ENCODE measurements around the gene SYT12.
A peak's percentile ranks its signal among the peaks of the same experiment; 100 is the strongest.

The SYT12 gene

GRCh38 chr11:67045314-67045713, 22.4 kb downstream of the SYT12 start:
- Histone ChIP-seq H3K27ac (ENCODE audit: low read depth, low read length, severe bottlenecking) (no peak overlapping the region), H3K9me3 (ENCODE audit: control insufficient read depth, low read length) (no peaks in the 10 kb centered on the region), H3K4me3 (ENCODE audit: extremely low read depth, insufficient read depth, low read length, poor library complexity, severe bottlenecking) (no peak overlapping the region), H3K36me3 (ENCODE audit: control insufficient read depth, insufficient read depth, low read length) (no peaks in the 10 kb centered on the region), H3K4me1 (ENCODE audit: control insufficient read depth, insufficient read depth, low read length, poor library complexity, severe bottlenecking) (no peaks in the 10 kb centered on the region)
- WGBS, 2 experiments (ENCODE audit: insufficient coverage in 2 of 2) = 85 to 86% methylated on average over 13 to 14 of the region's 14 CpGs

DNA sequence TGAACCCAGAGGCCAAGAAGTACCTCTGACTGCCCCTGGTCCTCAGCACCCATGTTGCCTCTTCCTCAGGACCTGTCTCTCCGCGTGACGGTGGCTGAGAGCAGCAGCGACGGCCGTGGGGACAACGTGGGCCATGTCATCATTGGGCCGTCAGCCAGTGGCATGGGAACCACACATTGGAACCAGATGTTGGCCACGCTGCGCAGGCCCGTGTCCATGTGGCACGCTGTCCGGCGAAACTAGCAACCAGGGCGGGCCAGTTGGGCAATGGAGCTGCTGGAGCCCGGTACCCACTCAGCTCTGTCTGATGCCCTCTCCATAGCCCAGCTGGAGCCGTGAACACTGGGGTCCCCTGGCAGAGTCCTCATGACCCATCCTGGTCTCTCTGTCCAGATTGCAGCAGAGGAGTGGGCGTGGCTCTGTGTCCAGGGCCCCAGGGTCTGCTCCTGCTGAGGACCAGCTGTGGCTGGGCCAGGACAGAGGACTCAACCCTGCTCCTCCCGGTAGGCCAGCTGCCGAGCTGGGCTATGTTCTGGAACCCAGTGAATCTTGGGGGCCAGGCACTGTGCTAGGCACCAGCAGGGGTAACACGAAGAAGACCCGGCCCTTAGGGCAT, 25.7 kb downstream of the SYT12 start:
- Histone ChIP-seq H3K4me3 (ENCODE audit: extremely low read depth, insufficient read depth, low read length, poor library complexity, severe bottlenecking) (no peak overlapping the region), H3K36me3 (ENCODE audit: control insufficient read depth, insufficient read depth, low read length) (no peaks in the 10 kb centered on the region), H3K4me1 (ENCODE audit: control insufficient read depth, insufficient read depth, low read length, poor library complexity, severe bottlenecking) (no peaks in the 10 kb centered on the region), H3K27ac (ENCODE audit: low read depth, low read length, severe bottlenecking) (no peak overlapping the region), H3K9me3 (ENCODE audit: control insufficient read depth, low read length) (no peaks in the 10 kb centered on the region)
- WGBS, 2 experiments (ENCODE audit: insufficient coverage in 2 of 2) = 95 to 97% methylated on average over 21 to 22 of the region's 22 CpGs

DNA sequence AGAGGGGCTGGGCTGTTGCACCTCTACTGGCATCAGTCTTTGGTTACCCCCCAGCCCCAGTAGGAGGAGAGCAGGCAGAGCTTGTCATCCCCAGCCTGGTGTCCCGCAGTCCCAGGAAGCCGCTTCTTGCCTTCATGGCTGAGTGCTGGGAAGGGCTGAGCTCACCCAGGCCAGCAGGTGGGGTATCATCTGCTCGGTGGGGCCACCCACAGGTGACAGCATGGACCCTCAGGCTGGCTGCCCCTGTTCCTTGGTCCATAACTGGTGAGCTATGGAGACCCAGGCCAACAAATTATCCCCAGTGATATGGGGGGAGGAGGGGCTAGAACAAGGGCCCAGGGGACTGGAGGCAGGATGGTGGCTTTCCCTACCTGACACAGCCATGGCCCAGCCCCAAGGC, 27.2 kb downstream of the SYT12 start:
- WGBS, 2 experiments (ENCODE audit: insufficient coverage in 2 of 2) = 87 to 88% methylated on average over 3 of the region's 3 CpGs
- Histone ChIP-seq H3K9me3 (ENCODE audit: control insufficient read depth, low read length) (no peaks in the 10 kb centered on the region), H3K27ac (ENCODE audit: low read depth, low read length, severe bottlenecking) (no peak overlapping the region), H3K4me1 (ENCODE audit: control insufficient read depth, insufficient read depth, low read length, poor library complexity, severe bottlenecking) (peaks cover 12% of the 10 kb centered on the region), H3K36me3 (ENCODE audit: control insufficient read depth, insufficient read depth, low read length) (no peaks in the 10 kb centered on the region), H3K4me3 (ENCODE audit: extremely low read depth, insufficient read depth, low read length, poor library complexity, severe bottlenecking) (no peak overlapping the region)

DNA sequence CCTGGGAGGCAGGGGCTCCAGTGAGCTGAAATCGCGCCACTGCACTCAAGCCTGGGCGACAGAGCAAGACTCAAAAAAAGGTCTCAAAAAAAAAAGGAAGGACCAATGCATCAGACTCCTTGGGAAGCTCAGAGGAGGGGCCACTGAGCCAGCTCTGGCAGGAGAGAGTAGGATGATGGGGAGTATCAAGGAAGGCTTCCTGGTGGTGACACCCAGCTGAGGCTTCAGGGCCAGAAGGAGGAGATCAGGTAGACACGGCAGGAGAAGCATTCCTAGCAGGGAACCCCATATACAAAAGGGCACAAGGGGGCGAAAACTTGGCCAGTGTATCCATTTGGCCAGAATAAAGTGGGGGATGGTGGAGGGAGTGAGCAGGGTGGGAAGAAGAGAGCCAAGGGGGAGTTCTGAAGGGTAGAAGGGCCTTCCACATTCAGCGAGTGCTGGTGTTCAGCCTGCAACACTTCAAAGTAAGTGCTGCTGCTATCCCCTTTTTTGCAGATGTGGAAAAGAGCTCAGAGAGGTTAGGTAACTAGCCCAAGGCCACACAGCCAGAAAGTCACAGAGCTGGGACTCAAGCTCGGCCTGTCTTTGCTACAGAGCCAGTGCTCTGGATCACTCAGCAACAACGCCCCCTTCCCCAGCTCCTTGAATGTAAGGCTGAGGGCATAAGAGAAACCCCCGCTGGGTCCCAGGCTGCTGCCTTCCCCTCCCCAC, 28.4 kb downstream of the SYT12 start:
- WGBS, 2 experiments (ENCODE audit: insufficient coverage in 2 of 2) = 85 to 98% methylated on average over 6 of the region's 9 CpGs
- no peaks in the 10 kb centered on the region for H3K9me3 ChIP-seq (ENCODE audit: control insufficient read depth, low read length)
- no peaks in the 10 kb centered on the region for H3K36me3 ChIP-seq (ENCODE audit: control insufficient read depth, insufficient read depth, low read length)
- H3K27ac ChIP-seq (ENCODE audit: low read depth, low read length, severe bottlenecking) = no peak overlapping the region
- H3K4me3 ChIP-seq (ENCODE audit: extremely low read depth, insufficient read depth, low read length, poor library complexity, severe bottlenecking) = no peak overlapping the region
- H3K4me1 ChIP-seq (ENCODE audit: control insufficient read depth, insufficient read depth, low read length, poor library complexity, severe bottlenecking) = peaks cover 23% of the 10 kb centered on the region

DNA sequence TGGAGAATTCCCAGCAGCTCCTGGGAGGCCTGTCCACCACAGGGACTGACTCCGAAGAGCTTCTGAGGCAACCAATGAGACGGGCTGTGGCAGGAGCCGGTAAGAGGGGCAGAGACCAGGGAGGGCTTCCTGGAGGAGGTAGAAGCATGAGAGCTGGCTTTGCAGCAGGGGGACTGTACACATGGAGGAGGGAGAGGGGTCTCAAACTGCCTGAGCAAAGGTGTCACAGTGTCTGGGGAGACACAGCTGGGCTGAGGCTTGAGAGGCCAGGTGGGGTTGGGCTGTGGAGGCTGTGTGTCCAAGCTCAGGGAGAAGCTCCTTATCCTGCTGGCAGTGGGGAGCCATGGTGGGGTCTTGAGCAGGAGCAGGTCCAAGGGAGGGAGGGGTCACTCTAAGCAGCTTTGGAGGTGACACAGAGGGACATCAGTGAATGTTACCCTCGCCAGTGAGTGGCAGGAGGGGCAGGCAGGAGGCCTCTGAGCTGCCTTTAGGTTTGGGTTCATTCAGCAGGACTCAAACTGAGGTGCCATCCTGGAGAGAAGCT, 29.1 kb downstream of the SYT12 start:
- no peak overlapping the region for H3K27ac ChIP-seq (ENCODE audit: low read depth, low read length, severe bottlenecking)
- 72 to 94% methylated on average over 4 of the region's 4 CpGs for WGBS, 2 experiments (ENCODE audit: insufficient coverage in 2 of 2)
- H3K36me3 ChIP-seq (ENCODE audit: control insufficient read depth, insufficient read depth, low read length) = no peaks in the 10 kb centered on the region
- H3K4me1 ChIP-seq (ENCODE audit: control insufficient read depth, insufficient read depth, low read length, poor library complexity, severe bottlenecking) = peaks cover 23% of the 10 kb centered on the region
- no peaks in the 10 kb centered on the region for H3K9me3 ChIP-seq (ENCODE audit: control insufficient read depth, low read length)
- no peak overlapping the region for H3K4me3 ChIP-seq (ENCODE audit: extremely low read depth, insufficient read depth, low read length, poor library complexity, severe bottlenecking)

- H3K4me1 ChIP-seq (ENCODE audit: control insufficient read depth, insufficient read depth, low read length, poor library complexity, severe bottlenecking) = peaks cover 23% of the 10 kb centered on the region
- H3K27ac ChIP-seq (ENCODE audit: low read depth, low read length, severe bottlenecking) = no peak overlapping the region
- H3K4me3 ChIP-seq (ENCODE audit: extremely low read depth, insufficient read depth, low read length, poor library complexity, severe bottlenecking) = no peak overlapping the region
- H3K36me3 ChIP-seq (ENCODE audit: control insufficient read depth, insufficient read depth, low read length) = no peaks in the 10 kb centered on the region
- no peaks in the 10 kb centered on the region for H3K9me3 ChIP-seq (ENCODE audit: control insufficient read depth, low read length)
- 92 to 100% methylated on average over 5 of the region's 5 CpGs for WGBS, 2 experiments (ENCODE audit: insufficient coverage in 2 of 2)
Measured at GRCh38 chr11:67052891-67053290, 30.0 kb downstream of the SYT12 start.

GRCh38 chr11:67053896-67054329, 31.0 kb downstream of the SYT12 start:
- H3K27ac ChIP-seq (ENCODE audit: low read depth, low read length, severe bottlenecking) = peak overlapping the region; percentile 69
- 35 to 37% methylated on average over 7 of the region's 7 CpGs for WGBS, 2 experiments (ENCODE audit: insufficient coverage in 2 of 2)
- H3K9me3 ChIP-seq (ENCODE audit: control insufficient read depth, low read length) = no peaks in the 10 kb centered on the region
- no peaks in the 10 kb centered on the region for H3K36me3 ChIP-seq (ENCODE audit: control insufficient read depth, insufficient read depth, low read length)
- H3K4me3 ChIP-seq (ENCODE audit: extremely low read depth, insufficient read depth, low read length, poor library complexity, severe bottlenecking) = no peak overlapping the region
- H3K4me1 ChIP-seq (ENCODE audit: control insufficient read depth, insufficient read depth, low read length, poor library complexity, severe bottlenecking) = peaks cover 23% of the 10 kb centered on the region

DNA sequence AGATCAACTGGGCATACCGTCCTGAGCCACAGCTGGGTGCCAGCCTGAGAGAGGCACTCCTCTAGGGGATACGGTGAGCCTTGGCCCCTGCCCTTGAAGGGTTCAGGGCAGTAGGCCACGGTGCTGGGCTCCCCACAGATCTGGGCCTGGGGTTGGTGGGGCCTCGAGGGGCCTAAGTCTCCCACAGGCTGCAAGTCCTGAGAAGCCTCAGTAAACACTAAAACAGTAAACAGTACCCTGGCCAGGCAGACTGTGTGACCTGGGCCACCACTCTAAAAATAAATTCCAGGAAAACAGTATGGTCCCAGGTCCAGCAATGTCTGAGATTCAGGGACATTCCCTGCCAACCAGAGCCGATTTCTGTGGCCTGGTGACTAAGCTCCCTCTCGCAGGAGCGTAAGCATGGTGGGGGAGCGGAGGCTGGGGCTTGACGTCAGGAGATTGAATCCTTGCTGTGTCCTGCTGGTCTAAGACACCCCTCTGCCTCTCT, 31.5 kb downstream of the SYT12 start:
- Histone ChIP-seq H3K27ac (ENCODE audit: low read depth, low read length, severe bottlenecking) (peak overlapping the region; percentile 69), H3K36me3 (ENCODE audit: control insufficient read depth, insufficient read depth, low read length) (no peaks in the 10 kb centered on the region), H3K4me1 (ENCODE audit: control insufficient read depth, insufficient read depth, low read length, poor library complexity, severe bottlenecking) (peaks cover 23% of the 10 kb centered on the region), H3K4me3 (ENCODE audit: extremely low read depth, insufficient read depth, low read length, poor library complexity, severe bottlenecking) (no peak overlapping the region), H3K9me3 (ENCODE audit: control insufficient read depth, low read length) (no peaks in the 10 kb centered on the region)
- WGBS, 2 experiments (ENCODE audit: insufficient coverage in 2 of 2) = 74 to 81% methylated on average over 5 to 7 of the region's 9 CpGs

DNA sequence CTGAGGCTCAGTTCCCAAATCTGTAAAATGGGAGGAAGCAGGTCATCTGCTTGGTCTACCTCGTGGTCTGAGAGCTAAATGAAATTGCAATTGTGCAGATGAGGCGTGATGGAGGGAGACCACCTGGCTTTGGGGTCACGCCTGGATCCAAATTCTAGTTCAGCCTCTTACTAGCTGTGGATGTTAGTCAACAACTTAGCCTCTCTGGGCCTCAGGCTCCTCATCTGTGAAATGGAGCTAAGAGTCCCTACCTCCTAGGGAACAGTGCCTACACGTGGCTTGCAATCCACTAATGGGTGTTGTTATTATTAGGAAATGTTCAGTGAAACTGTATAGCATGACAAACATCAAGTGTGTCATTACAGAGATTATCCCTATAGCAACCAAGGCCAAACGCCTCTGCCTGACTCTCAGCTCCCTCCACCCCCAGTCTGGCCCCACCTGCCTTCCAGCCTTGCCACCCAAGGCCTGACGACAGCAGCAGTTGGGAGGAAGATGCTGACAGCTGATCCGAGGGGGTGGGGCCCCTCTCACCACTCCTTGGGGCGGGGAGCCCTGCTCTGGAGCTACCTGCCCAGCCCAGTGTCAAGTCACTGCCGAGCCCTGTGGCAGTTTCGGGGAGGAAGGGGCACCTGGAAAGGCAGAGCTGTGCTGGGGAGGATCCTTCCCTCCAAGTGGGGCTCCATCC, 32.0 kb downstream of the SYT12 start:
- H3K36me3 ChIP-seq (ENCODE audit: control insufficient read depth, insufficient read depth, low read length) = no peaks in the 10 kb centered on the region
- H3K4me3 ChIP-seq (ENCODE audit: extremely low read depth, insufficient read depth, low read length, poor library complexity, severe bottlenecking) = no peak overlapping the region
- WGBS, 2 experiments (ENCODE audit: insufficient coverage in 2 of 2) = 70 to 77% methylated on average over 5 of the region's 10 CpGs
- peak overlapping the region; percentile 69 for H3K27ac ChIP-seq (ENCODE audit: low read depth, low read length, severe bottlenecking)
- peaks cover 23% of the 10 kb centered on the region for H3K4me1 ChIP-seq (ENCODE audit: control insufficient read depth, insufficient read depth, low read length, poor library complexity, severe bottlenecking)
- H3K9me3 ChIP-seq (ENCODE audit: control insufficient read depth, low read length) = no peaks in the 10 kb centered on the region

DNA sequence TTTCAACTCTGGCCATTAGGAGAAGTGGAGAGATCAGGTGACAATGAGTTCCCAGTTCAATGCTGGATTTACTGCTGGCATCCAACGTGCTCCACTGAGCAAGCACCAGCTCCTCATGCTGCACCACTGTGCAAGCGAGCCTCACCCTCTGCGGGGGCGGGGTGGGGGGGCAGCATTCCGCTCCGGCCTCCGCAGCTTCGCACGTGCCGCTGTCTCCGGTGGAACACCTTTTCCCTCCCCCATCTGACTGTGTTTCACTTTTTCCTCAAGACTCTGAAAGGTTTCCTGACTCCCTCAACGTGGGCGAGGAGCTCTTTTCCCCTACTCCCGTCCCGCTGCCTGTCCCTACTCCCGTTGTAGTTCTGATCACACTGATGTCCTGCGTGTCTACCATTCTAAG, 32.9 kb downstream of the SYT12 start:
- no peaks in the 10 kb centered on the region for H3K36me3 ChIP-seq (ENCODE audit: control insufficient read depth, insufficient read depth, low read length)
- 50 to 59% methylated on average over 16 to 17 of the region's 17 CpGs for WGBS, 2 experiments (ENCODE audit: insufficient coverage in 2 of 2)
- H3K4me3 ChIP-seq (ENCODE audit: extremely low read depth, insufficient read depth, low read length, poor library complexity, severe bottlenecking) = peak overlapping the region; percentile 42
- H3K9me3 ChIP-seq (ENCODE audit: control insufficient read depth, low read length) = no peaks in the 10 kb centered on the region
- H3K4me1 ChIP-seq (ENCODE audit: control insufficient read depth, insufficient read depth, low read length, poor library complexity, severe bottlenecking) = peaks cover 26% of the 10 kb centered on the region
- H3K27ac ChIP-seq (ENCODE audit: low read depth, low read length, severe bottlenecking) = no peak overlapping the region
